ENCODE measurements around the gene UTP25.
"Not testable (repeated sequence)": the region's sequence is repeated elsewhere in the genome, so short reads cannot be mapped to it uniquely, and the experiment has no call there.

Gene UTP25

DNA sequence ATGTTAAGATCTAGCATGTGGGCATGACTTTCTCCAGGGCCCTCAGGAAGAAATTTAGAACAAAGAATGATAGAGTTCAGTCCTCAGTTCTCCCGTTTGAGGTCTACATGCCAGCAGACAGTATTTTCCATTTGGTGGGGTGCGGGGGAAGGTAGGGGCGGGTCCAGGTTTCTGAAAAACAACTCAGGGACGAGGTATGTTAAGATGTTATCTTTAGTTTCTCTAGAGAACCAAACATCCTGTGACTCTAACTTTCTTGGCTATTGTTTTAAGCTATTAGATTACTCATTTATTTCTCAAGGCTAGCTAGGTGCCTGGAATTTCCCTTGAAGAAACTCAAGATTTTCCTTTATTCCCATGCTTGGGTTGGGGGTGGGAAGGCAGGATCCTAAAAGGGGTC lies 67.9 kb downstream of the UTP25 start:
- DNase-seq (ENCODE audit: low read depth, low spot score) = no peak

DNA sequence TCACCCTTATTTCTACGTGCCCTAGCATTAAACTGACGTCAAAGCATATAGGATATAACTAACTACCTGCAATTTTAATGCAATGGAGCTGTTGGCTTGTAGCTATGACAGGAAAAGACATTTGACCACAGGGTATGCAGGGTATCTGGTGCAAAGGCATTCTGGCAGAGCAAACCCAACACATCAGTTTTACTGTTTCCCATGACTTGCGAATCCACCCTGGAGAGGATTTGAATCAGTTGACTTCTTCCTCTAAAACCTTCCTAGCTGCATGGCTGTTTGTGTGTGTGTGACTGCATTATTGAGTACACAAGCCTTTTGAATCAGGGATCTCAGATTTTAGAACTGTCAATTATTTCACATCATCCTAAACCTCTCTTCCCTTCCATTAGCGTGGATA lies 68.6 kb downstream of the UTP25 start:
- no peak for DNase-seq (ENCODE audit: low read depth, low spot score)

DNA sequence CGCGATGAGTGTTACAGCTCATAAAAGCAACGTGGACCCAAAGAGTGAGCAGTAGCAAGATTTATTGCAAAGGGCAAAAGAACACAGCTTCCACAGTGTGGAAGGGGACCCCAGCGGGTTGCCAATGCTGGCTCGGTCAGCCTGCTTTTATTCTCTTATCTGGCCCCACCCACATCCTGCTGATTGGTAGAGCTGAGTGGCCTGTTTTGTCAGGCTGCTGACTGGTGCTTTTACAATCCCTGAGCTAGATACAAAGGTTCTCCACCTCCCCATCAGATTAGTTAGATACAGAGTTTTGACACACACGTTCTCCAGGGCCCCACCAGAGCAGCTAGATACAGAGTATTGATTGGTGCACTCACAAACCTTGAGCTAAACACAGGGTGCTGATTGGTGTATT lies 70.5 kb downstream of the UTP25 start:
- not testable (repeated sequence) for DNase-seq (ENCODE audit: low read depth, low spot score)

DNA sequence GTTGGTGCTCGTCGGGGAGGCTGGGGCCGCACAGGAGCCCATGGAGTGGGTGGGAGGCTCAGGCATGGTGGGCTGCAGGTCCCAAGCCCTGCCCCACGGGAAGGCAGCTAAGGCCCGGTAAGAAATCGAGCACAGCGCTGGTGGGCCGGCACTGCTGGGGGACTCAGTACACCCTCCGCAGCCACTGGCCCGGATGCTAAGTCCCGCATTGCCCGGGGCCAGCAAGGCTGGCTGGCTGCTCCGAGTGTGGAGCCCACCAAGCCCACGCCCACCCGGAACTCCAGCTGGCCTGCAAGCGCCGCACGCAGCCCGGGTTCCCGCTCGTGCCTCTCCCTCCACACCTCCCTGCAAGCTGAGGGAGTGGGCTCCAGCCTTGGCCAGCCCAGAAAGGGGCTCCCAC lies 71.1 kb downstream of the UTP25 start:
- DNase-seq (ENCODE audit: low read depth, low spot score) = not testable (repeated sequence)

DNA sequence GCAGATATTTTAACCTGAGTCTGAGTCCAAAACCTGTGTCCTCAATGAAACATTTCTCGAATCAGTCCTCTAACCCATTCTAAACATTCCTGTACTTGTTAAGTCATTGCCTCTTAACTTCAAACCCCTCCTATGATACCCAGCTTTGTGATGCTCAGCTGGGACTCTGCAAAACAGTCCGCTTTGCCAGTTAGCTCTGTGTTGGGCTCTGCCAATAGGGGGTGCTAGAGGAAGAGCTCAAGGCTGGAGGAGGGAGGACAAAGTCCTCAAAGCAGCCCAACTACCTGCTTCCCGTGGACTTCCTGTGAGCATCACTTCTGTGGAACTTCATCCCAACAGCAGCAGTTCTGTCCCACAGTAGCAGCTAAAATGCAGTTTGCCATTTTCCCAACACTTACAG lies 72.2 kb downstream of the UTP25 start:
- no peak for DNase-seq (ENCODE audit: low read depth, low spot score)

DNA sequence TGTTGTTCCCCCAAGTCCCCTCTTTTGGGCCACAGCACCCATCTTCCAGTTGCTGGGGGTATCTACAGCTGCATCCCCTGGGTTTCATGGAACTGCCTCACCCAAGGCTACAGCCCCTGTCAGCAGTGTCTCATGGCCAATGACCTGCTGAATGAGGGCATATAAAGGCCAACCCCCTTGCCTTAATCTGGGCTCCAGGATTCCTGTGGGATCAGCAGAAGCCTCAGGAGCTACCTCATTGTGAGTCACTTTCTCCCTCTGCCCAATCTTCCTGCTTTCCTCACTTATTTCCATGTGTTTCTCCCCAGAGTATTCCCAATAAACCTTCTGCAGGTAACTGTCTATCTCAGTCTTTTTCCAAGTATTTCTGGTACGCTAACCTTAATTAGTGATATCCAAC lies 73.0 kb downstream of the UTP25 start:
- no peak for DNase-seq (ENCODE audit: low read depth, low spot score)

DNA sequence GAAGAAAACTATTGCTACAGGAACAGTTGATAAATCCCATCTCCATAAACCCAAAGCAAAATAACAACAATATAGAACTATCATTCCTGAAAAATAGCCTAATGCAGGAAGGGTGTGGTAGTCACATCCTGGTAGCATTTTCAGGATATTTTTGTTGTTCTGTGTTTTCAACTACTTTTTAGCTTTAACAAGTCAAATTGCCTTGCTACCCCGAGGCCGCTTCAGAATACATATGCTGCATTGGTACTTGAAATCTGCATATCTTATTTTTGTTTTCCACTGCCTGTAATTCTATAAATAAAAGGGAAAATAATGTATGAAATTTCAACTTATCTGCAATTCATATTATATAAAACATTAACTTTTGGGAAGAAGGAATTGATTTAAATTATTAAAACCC lies 73.4 kb downstream of the UTP25 start:
- no peak for DNase-seq (ENCODE audit: low read depth, low spot score)

DNA sequence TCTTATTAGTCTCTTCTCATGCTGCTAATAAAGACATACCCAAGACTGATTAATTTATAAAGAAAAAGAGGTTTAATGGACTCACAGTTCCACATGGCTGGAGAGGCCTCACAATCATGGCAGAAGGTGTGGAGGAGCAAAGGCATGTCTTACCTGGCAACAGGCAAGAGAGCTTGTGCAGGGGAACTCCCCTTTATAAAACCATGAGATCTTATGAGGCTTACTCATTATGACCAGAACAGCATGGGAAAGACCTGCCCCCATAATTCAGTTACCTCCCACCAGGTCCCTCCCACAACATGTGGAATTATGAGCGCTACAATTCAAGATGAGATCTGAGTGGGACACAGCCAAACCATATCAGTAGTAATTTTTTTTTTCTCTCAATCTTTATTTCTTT lies 77.0 kb downstream of the UTP25 start:
- not testable (repeated sequence) for DNase-seq (ENCODE audit: low read depth, low spot score)
